Psoas muscle (tissue), 8 donors: Measurements from ENCODE around the gene GAA. TPM values are rescaled to one million over a fixed set of nuclear protein-coding genes. Genes with fewer than 3 reads are reported as not detected.

Experiments
- ATAC-seq, 4 donors: fragments of 200-7000 bp; cut with Tn5 transposase; one replicate each; pipeline ENCODE4 v1.9.1; 2020; ENCODE audit warnings: moderate library complexity in 3 of 4, mild to moderate bottlenecking in 2 of 4
- DNase-seq, 2 donors: peaks; one replicate each; pipeline ENCODE4 v3.0.0-alpha.2; 2020
- H3K27ac ChIP-seq: fragments of 200-600 bp; one replicate; pipeline ENCODE4 v1.8.0; 2022
- H3K27me3 ChIP-seq, 3 donors: fragments of 200-600 bp in 1 of 3; one replicate each; pipeline versions ENCODE4 v1.6.1 to v1.8.0; 2013 to 2022; ENCODE audit warnings: low read length in 2 of 3, mild to moderate bottlenecking in 2 of 3, moderate library complexity in 1 of 3; ENCODE audit not compliant: insufficient read depth in 3 of 3
- H3K36me3 ChIP-seq, 2 donors: fragments of 200-600 bp in 1 of 2; one replicate each; pipeline versions ENCODE4 v1.6.1 to v1.8.0; 2013 to 2022; ENCODE audit warnings: low read depth in 1 of 2, mild to moderate bottlenecking in 1 of 2, moderate library complexity in 1 of 2; ENCODE audit not compliant: insufficient read depth in 1 of 2
- H3K4me1 ChIP-seq: fragments of 200-600 bp; one replicate; pipeline ENCODE4 v1.8.0; 2022
- H3K4me3 ChIP-seq: fragments of 200-600 bp; one replicate; pipeline ENCODE4 v1.8.0; 2022; ENCODE audit warnings: mild to moderate bottlenecking
- H3K9me3 ChIP-seq: fragments of 200-600 bp; one replicate; pipeline ENCODE4 v1.8.0; 2022
- WGBS, 3 donors: extraction: QIAGEN DNeasy Blood & Tissue Kit; methylation state at CpG; one replicate each; pipeline versions ENCODE4 v1.1.6 to v1.1.7; 2013; 5-methylcytosine and 5-hydroxymethylcytosine counted together
- intact Hi-C, 2 donors: fragments of 100-400 bp; cut with DNase I; formaldehyde crosslinking; loops; one replicate each; pipeline versions ENCODE4 v1.11.0 to v1.14.2; 2022
- polyA plus RNA-seq, 3 donors: library from polyadenylated mRNA; stranded (reverse); fragments of 200-250 nt; gene quantifications; one replicate each; pipeline ENCODE4 v1.2.3, GENCODE V29; 2013
- total RNA-seq, 4 donors: library from RNA; stranded (reverse); fragmentation: NEBNext Ultra II Directional in 2 of 4; extraction: Animal tissue kit (Norgen Biotek cat#: 25700) in 2 of 4; gene quantifications; one replicate each; pipeline versions ENCODE4 v1.2.1 to v1.2.4, GENCODE V29; 2021 to 2023
- TF ChIP-seq, protein P1 (sequence below): fragments of 200-600 bp; IDR thresholded peaks from one replicate; pipeline ENCODE4 v1.8.0; 2022; ENCODE audit warnings: antibody characterized with exemption
- donor health status: healthy with polysubstance abuse.
- donor health status: DM: no; HTN: no; CAD: no; lungs with moderate emphysema.
- donor health status: Bipolar disorder and iron deficiency.
- donor health status: healthy.
- donor health status: DM: yes; HTN: yes; CAD: no.
- donor health status: DM: no; HTN: no; CAD: no.
- donor health status: DM: no; HTN: no; CAD: no.
- donor health status: DM: yes; HTN: yes; CAD: no.

The GAA gene
- total and polyA plus RNA-seq, 7 donors: 19.6 to 42.4 (median 27.3) TPM

DNA sequence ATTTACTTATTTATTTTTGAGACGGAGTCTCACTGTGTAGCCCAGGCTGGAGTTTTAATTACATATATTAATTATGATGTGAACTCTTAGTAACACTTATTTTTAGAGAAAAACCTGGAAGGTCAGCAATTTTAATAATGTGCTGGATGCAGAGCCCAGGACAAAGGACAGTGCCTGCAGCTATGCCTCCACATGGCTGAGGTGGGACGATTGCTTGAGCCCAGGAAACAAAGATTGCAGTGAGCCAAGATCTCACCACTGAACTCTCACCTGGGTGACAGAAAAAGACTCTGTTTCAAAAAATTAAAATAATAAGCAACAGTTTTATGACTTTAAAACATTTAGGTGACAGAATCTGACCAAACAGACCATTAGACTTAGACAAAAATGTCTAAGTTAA, 57.5 kb downstream of the GAA start:
- TF ChIP-seq, protein P1, sequence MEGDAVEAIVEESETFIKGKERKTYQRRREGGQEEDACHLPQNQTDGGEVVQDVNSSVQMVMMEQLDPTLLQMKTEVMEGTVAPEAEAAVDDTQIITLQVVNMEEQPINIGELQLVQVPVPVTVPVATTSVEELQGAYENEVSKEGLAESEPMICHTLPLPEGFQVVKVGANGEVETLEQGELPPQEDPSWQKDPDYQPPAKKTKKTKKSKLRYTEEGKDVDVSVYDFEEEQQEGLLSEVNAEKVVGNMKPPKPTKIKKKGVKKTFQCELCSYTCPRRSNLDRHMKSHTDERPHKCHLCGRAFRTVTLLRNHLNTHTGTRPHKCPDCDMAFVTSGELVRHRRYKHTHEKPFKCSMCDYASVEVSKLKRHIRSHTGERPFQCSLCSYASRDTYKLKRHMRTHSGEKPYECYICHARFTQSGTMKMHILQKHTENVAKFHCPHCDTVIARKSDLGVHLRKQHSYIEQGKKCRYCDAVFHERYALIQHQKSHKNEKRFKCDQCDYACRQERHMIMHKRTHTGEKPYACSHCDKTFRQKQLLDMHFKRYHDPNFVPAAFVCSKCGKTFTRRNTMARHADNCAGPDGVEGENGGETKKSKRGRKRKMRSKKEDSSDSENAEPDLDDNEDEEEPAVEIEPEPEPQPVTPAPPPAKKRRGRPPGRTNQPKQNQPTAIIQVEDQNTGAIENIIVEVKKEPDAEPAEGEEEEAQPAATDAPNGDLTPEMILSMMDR: no peak
- no peak for ATAC-seq
- H3K9me3 ChIP-seq: no peaks in the 10 kb centered on the region

DNA sequence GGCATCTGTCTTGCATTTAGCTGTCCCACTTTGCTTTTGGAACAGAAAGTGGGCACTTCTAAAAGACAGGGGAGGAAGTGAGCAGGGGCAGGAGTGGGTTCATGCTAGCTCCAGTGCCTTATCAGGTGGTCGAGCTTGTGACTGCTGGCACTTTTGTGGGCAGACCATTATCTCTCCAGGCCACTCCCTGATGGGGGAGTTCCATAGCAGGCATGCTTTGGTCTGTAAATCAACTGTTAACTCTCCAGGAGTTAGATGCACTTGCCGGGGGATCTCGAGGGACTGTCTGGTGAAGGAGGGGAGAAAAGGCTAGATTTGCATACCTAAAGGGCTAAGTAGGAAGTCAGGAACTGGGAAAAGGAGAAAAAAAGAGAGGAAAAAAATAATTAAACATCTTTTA, 59.2 kb downstream of the GAA start:
- no peaks in the 10 kb centered on the region for H3K36me3 ChIP-seq
- H3K27me3 ChIP-seq: no peaks in the 10 kb centered on the region
- DNase-seq (no peak), ATAC-seq (no peak)
- TF ChIP-seq, protein P1: no peak
- no peak overlapping the region for H3K4me3 ChIP-seq
- intact Hi-C loops: no loop called here
- WGBS, 3 donors: 36 to 40% (median 37%) methylated on average over 3 of the region's 3 CpGs
- H3K4me1 ChIP-seq: no peaks in the 10 kb centered on the region
- no peak overlapping the region for H3K27ac ChIP-seq
- no peaks in the 10 kb centered on the region for H3K9me3 ChIP-seq

More for the DNA sequence above, 57.5 kb downstream of the GAA start:
- Histone ChIP-seq H3K36me3 (no peaks in the 10 kb centered on the region), H3K4me3 (no peak overlapping the region), H3K4me1 (no peaks in the 10 kb centered on the region), H3K27ac (no peak overlapping the region), H3K27me3 (no peaks in the 10 kb centered on the region)
- DNase-seq: no peak
- intact Hi-C loops: no loop called here
- 68 to 77% (median 76%) methylated on average over 2 of the region's 2 CpGs for WGBS, 3 donors

DNA sequence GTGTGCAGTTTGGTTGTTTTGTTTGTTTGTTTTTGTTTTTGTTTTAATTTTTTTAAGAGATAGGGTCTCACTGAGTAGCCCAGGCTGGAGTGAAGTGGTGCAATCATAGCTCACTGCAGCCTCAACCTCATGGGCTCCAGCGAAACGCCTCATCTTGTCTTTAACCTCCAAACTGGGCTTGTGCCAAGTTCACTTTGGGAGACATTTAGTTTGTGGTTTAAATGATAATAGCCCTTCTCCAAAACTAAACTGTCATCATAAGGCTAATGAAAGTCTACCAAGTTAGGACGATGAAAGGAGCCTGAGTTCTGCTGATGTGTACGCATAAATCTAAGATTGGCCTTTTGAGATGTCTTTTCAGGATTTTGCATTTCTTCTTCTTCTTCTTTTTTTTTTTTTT, 62.0 kb downstream of the GAA start:
- ATAC-seq: no peak
- intact Hi-C loops: no loop called here
- Histone ChIP-seq H3K4me1 (no peaks in the 10 kb centered on the region), H3K4me3 (no peak overlapping the region), H3K9me3 (no peaks in the 10 kb centered on the region), H3K27me3 (peaks cover 0 to 3% (median 0%) of the 10 kb centered on the region in 3 donors), H3K27ac (no peak overlapping the region), H3K36me3 (no peaks in the 10 kb centered on the region)
- no peak for DNase-seq
- 84 to 89% (median 84%) methylated on average over 4 of the region's 4 CpGs for WGBS, 3 donors
- TF ChIP-seq, protein P1: no peak

DNA sequence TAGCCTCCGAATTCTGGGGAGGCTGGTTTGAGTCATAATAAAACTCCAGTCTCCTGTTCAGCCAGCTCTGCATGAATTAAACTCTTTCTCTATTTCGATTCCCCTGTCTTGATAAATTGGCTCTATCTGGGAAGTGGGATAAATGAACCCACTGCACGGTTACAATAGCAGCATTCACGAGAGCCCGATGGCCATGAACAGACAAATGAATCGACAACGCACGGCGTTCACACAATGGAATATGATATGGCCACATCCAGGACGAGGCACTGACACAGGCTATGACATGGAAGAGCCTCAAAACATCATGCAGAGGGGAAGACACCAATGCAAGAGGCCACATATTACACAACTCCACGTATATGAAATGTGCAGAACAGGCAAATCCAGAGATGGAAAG, 62.8 kb downstream of the GAA start:
- H3K27ac ChIP-seq: no peak overlapping the region
- WGBS, 3 donors: 63 to 70% (median 64%) methylated on average over 11 of the region's 11 CpGs
- ATAC-seq (no peak), DNase-seq (no peak)
- no peaks in the 10 kb centered on the region for H3K9me3 ChIP-seq
- H3K27me3 ChIP-seq: peaks cover 0 to 3% (median 0%) of the 10 kb centered on the region in 3 donors
- intact Hi-C loops: no loop called here
- no peak overlapping the region for H3K4me3 ChIP-seq
- H3K36me3 ChIP-seq: no peaks in the 10 kb centered on the region
- no peaks in the 10 kb centered on the region for H3K4me1 ChIP-seq
- TF ChIP-seq, protein P1: no peak

DNA sequence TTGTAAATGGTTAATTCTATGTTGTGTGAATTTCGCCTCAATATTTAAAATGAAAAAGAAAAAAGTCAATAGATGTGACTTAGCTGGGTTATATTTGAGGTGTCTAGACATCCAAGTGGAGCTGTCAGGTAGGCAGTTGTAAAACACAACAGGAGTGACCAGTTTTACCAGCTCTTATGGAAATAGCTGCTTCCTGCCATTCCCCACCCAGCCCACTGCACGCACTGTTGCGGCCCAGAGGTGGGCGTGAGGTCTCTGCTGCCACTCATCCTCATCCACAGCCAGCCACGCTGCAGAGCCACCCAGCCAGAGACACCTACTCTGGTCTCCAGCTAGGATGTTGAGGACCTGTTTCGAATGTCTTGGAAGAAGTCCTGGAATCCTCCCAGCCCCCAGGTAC, 65.1 kb downstream of the GAA start:
- Histone ChIP-seq H3K4me1 (no peaks in the 10 kb centered on the region), H3K36me3 (no peaks in the 10 kb centered on the region), H3K27ac (no peak overlapping the region), H3K9me3 (no peaks in the 10 kb centered on the region), H3K4me3 (no peak overlapping the region), H3K27me3 (peaks cover 0 to 3% (median 0%) of the 10 kb centered on the region in 3 donors)
- intact Hi-C loops: no loop called here
- DNase-seq (no peak), ATAC-seq (no peak)
- WGBS, 3 donors: 89 to 90% (median 89%) methylated on average over 6 of the region's 6 CpGs
- TF ChIP-seq, protein P1: no peak
